ENCODE data around the gene C6orf62.
"Not testable (repeated sequence)": the region's sequence is repeated elsewhere in the genome, so short reads cannot be mapped to it uniquely, and the experiment has no call there.

C6orf62 gene

DNA sequence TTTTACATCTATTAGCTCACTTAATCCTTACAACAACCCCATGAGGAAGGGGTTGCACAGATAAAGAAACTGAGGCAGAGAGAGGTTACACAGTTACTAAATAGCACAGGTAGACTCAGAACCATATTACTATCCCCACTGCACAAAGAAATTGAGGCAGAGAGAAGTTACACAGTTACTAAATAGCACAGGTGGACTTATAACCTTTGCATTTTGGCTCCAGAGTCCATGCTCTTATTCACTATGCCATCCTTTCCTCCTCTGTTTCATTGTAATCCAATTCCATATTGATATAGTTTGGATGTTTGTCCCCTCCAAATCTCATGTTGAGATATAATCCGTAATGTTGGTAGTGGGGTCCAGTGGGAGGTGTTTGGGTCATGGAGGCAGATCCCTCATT lies 55.8 kb downstream of the C6orf62 start:
- TF ChIP-seq, protein P1, sequence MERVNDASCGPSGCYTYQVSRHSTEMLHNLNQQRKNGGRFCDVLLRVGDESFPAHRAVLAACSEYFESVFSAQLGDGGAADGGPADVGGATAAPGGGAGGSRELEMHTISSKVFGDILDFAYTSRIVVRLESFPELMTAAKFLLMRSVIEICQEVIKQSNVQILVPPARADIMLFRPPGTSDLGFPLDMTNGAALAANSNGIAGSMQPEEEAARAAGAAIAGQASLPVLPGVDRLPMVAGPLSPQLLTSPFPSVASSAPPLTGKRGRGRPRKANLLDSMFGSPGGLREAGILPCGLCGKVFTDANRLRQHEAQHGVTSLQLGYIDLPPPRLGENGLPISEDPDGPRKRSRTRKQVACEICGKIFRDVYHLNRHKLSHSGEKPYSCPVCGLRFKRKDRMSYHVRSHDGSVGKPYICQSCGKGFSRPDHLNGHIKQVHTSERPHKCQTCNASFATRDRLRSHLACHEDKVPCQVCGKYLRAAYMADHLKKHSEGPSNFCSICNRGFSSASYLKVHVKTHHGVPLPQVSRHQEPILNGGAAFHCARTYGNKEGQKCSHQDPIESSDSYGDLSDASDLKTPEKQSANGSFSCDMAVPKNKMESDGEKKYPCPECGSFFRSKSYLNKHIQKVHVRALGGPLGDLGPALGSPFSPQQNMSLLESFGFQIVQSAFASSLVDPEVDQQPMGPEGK (CRISPR knock-in tag; IDR thresholded peaks at IDR 0.05; ENCODE audit: borderline replicate concordance): no peak
- TF ChIP-seq ARNTL (CRISPR knock-in tag; IDR thresholded peaks at IDR 0.05; ENCODE audit: borderline replicate concordance, low read depth) (no peak), TCF4 (CRISPR knock-in tag; IDR thresholded peaks at IDR 0.05; ENCODE audit: borderline replicate concordance) (no peak), ZFP30 (CRISPR knock-in tag; IDR thresholded peaks at IDR 0.05) (no peak), ZNF70 (CRISPR knock-in tag; IDR thresholded peaks at IDR 0.05) (no peak), PPARA (CRISPR knock-in tag; IDR thresholded peaks at IDR 0.05; ENCODE audit: borderline replicate concordance) (no peak), ZFP3 (CRISPR knock-in tag; IDR thresholded peaks at IDR 0.05) (no peak), RARB (CRISPR knock-in tag; IDR thresholded peaks at IDR 0.05) (no peak), SNAI2 (CRISPR knock-in tag; IDR thresholded peaks at IDR 0.05) (no peak), BACH2 (CRISPR knock-in tag; IDR thresholded peaks at IDR 0.05; ENCODE audit: borderline replicate concordance) (no peak), ZC3H10 (CRISPR knock-in tag; IDR thresholded peaks at IDR 0.05) (no peak), ISL1 (CRISPR knock-in tag; IDR thresholded peaks at IDR 0.05) (no peak), GLIS3 (CRISPR knock-in tag; IDR thresholded peaks at IDR 0.05) (no peak), ZNF565 (CRISPR knock-in tag; conservative IDR thresholded peaks at IDR 0.05; ENCODE audit: low read depth) (no peak), ESRRG (CRISPR knock-in tag; IDR thresholded peaks at IDR 0.05) (no peak)
- TF ChIP-seq, protein P2, sequence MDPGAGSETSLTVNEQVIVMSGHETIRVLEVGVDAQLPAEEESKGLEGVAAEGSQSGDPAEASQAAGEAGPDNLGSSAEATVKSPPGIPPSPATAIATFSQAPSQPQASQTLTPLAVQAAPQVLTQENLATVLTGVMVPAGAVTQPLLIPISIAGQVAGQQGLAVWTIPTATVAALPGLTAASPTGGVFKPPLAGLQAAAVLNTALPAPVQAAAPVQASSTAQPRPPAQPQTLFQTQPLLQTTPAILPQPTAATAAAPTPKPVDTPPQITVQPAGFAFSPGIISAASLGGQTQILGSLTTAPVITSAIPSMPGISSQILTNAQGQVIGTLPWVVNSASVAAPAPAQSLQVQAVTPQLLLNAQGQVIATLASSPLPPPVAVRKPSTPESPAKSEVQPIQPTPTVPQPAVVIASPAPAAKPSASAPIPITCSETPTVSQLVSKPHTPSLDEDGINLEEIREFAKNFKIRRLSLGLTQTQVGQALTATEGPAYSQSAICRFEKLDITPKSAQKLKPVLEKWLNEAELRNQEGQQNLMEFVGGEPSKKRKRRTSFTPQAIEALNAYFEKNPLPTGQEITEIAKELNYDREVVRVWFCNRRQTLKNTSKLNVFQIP (CRISPR knock-in tag; IDR thresholded peaks at IDR 0.05; ENCODE audit: borderline replicate concordance, low read depth): no peak
- TF ChIP-seq, protein P3, sequence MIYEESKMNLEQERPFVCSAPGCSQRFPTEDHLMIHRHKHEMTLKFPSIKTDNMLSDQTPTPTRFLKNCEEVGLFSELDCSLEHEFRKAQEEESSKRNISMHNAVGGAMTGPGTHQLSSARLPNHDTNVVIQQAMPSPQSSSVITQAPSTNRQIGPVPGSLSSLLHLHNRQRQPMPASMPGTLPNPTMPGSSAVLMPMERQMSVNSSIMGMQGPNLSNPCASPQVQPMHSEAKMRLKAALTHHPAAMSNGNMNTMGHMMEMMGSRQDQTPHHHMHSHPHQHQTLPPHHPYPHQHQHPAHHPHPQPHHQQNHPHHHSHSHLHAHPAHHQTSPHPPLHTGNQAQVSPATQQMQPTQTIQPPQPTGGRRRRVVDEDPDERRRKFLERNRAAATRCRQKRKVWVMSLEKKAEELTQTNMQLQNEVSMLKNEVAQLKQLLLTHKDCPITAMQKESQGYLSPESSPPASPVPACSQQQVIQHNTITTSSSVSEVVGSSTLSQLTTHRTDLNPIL (CRISPR knock-in tag; IDR thresholded peaks at IDR 0.05; ENCODE audit: low read depth): no peak
- no peak for ATAC-seq

DNA sequence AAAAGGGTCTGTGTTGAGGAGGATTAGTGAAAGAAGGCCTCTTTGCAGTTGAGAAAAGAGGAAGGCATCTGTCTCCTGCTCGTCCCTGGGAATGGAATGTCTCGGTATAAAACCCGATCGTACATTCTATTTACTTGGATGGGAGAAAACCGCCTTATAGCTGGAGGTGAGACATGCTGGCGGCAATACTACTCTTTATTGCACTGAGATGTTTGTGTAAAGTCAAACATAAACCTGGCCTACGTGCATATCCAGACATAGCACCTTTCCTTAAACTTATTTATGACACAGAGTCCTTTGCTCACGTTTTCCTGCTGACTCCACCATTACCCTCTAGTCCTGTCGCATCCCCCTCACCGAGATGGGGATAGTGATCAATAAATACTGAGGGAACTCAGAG lies 56.7 kb downstream of the C6orf62 start:
- ATAC-seq: no peak
- TF ChIP-seq, protein P4, sequence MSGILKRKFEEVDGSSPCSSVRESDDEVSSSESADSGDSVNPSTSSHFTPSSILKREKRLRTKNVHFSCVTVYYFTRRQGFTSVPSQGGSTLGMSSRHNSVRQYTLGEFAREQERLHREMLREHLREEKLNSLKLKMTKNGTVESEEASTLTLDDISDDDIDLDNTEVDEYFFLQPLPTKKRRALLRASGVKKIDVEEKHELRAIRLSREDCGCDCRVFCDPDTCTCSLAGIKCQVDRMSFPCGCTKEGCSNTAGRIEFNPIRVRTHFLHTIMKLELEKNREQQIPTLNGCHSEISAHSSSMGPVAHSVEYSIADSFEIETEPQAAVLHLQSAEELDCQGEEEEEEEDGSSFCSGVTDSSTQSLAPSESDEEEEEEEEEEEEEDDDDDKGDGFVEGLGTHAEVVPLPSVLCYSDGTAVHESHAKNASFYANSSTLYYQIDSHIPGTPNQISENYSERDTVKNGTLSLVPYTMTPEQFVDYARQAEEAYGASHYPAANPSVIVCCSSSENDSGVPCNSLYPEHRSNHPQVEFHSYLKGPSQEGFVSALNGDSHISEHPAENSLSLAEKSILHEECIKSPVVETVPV (CRISPR knock-in tag; IDR thresholded peaks at IDR 0.05): no peak
- TF ChIP-seq CSDC2 (CRISPR knock-in tag; IDR thresholded peaks at IDR 0.05) (no peak), OSR1 (CRISPR knock-in tag; IDR thresholded peaks at IDR 0.05) (no peak), ZNF70 (CRISPR knock-in tag; IDR thresholded peaks at IDR 0.05) (no peak), ARNTL (CRISPR knock-in tag; IDR thresholded peaks at IDR 0.05; ENCODE audit: borderline replicate concordance, low read depth) (no peak), ZNF8 (CRISPR knock-in tag; IDR thresholded peaks at IDR 0.05) (no peak), ZC3H10 (CRISPR knock-in tag; IDR thresholded peaks at IDR 0.05) (no peak), GLIS3 (CRISPR knock-in tag; IDR thresholded peaks at IDR 0.05) (no peak), ISL1 (CRISPR knock-in tag; IDR thresholded peaks at IDR 0.05) (no peak)
- TF ChIP-seq, protein P5, sequence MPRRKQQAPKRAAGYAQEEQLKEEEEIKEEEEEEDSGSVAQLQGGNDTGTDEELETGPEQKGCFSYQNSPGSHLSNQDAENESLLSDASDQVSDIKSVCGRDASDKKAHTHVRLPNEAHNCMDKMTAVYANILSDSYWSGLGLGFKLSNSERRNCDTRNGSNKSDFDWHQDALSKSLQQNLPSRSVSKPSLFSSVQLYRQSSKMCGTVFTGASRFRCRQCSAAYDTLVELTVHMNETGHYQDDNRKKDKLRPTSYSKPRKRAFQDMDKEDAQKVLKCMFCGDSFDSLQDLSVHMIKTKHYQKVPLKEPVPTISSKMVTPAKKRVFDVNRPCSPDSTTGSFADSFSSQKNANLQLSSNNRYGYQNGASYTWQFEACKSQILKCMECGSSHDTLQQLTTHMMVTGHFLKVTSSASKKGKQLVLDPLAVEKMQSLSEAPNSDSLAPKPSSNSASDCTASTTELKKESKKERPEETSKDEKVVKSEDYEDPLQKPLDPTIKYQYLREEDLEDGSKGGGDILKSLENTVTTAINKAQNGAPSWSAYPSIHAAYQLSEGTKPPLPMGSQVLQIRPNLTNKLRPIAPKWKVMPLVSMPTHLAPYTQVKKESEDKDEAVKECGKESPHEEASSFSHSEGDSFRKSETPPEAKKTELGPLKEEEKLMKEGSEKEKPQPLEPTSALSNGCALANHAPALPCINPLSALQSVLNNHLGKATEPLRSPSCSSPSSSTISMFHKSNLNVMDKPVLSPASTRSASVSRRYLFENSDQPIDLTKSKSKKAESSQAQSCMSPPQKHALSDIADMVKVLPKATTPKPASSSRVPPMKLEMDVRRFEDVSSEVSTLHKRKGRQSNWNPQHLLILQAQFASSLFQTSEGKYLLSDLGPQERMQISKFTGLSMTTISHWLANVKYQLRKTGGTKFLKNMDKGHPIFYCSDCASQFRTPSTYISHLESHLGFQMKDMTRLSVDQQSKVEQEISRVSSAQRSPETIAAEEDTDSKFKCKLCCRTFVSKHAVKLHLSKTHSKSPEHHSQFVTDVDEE (CRISPR knock-in tag; IDR thresholded peaks at IDR 0.05): no peak
- TF ChIP-seq, protein P3 (CRISPR knock-in tag; IDR thresholded peaks at IDR 0.05; ENCODE audit: low read depth): no peak

DNA sequence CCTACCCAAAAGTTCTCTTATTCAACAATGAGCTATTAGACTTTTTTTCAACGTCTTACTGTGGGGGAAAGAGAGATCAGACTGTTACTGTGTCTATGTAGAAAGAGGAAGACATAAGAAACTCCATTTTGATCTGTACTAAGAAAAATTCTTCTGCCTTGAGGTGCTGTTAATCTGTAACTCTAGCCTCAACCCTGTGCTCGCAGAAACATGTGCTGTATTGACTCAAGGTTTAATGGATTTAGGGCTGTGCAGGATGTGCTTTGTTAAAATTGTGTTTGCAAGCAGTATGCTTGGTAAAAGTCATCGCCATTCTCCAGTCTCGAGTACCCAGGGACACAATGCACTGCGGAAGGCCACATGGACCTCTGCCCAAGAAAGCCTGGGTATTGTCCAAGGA lies 57.2 kb downstream of the C6orf62 start:
- ATAC-seq: not testable (repeated sequence)

Data from SK-N-SH treated with all-trans-retinoic acid at 6 μM for 48 hours (cell line).